HG03108 (cell line): ENCODE data around the gene GDPD5.

Experiments used
- ATAC-seq: cut with Tn5 transposase; IDR thresholded peaks from one replicate; pipeline ENCODE4 v1.9.1; 2021; ENCODE audit warnings: moderate library complexity; ENCODE audit not compliant: unreplicated experiment

Gene GDPD5

GRCh38 chr11:75450236-75450635 lies 75.5 kb downstream of the GDPD5 start:
- ATAC-seq: no peak

- ATAC-seq: no peak
These were observed 76.0 kb downstream of the GDPD5 start for GRCh38 chr11:75449776-75450175.

GRCh38 chr11:75449271-75449670 lies 76.5 kb downstream of the GDPD5 start:
- ATAC-seq: no peak

GRCh38 chr11:75447415-75447814 lies 78.3 kb downstream of the GDPD5 start:
- no peak for ATAC-seq

GRCh38 chr11:75445315-75445953 lies 80.3 kb downstream of the GDPD5 start:
- peak; percentile 47 for ATAC-seq

GRCh38 chr11:75443043-75443442 lies 82.7 kb downstream of the GDPD5 start:
- no peak for ATAC-seq

- no peak for ATAC-seq
These were observed 83.4 kb downstream of the GDPD5 start for GRCh38 chr11:75442161-75442885.

- ATAC-seq: no peak
These were observed 84.0 kb downstream of the GDPD5 start for GRCh38 chr11:75441804-75442132.

- no peak for ATAC-seq
These were observed 84.6 kb downstream of the GDPD5 start for GRCh38 chr11:75440960-75441803.

- ATAC-seq: no peak
These were observed 86.1 kb downstream of the GDPD5 start for GRCh38 chr11:75439495-75440120.

- ATAC-seq: no peak
These were observed 86.7 kb downstream of the GDPD5 start for GRCh38 chr11:75439026-75439425.

- no peak for ATAC-seq
These were observed 87.6 kb downstream of the GDPD5 start for GRCh38 chr11:75437966-75438659.

- no peak for ATAC-seq
These were observed 88.9 kb downstream of the GDPD5 start for GRCh38 chr11:75436806-75437205.

GRCh38 chr11:75435571-75435925 lies 90.2 kb downstream of the GDPD5 start:
- ATAC-seq: no peak

- ATAC-seq: no peak
These were observed 90.7 kb downstream of the GDPD5 start for GRCh38 chr11:75434886-75435570.

- no peak for ATAC-seq
These were observed 91.7 kb downstream of the GDPD5 start for GRCh38 chr11:75434051-75434450.

- no peak for ATAC-seq
These were observed 92.3 kb downstream of the GDPD5 start for GRCh38 chr11:75433443-75433842.

- no peak for ATAC-seq
These were observed 92.8 kb downstream of the GDPD5 start, which contains the start of gene KLHL35 for GRCh38 chr11:75432911-75433321. TSS of gene KLHL35 (minus strand) at chr11:75433203. CDS start at chr11:75430629, 2,574 bp downstream.

- ATAC-seq: no peak
These were observed 93.9 kb downstream of the GDPD5 start for GRCh38 chr11:75431533-75432525.
